NCI-H82 treated with DMSO at 0.1 percent for 48 hours (cell line): ENCODE data around the gene GSE1.

Experiments used
- DNase-seq: peaks from one replicate; lab custom pipeline; 2025; ENCODE audit not compliant: unreplicated experiment; lab: John Stamatoyannopoulos, UW

Gene GSE1

GRCh38 chr16:85658504-85659326 is 45.6 kb downstream of the GSE1 start:
- no peak for DNase-seq

GRCh38 chr16:85659336-85659735 is 46.2 kb downstream of the GSE1 start:
- DNase-seq: no peak

GRCh38 chr16:85659805-85660511 is 46.8 kb downstream of the GSE1 start:
- no peak for DNase-seq

- no peak for DNase-seq
Measured at GRCh38 chr16:85660843-85661739, 48.0 kb downstream of the GSE1 start.

GRCh38 chr16:85661740-85662481 is 48.8 kb downstream of the GSE1 start:
- DNase-seq: no peak

GRCh38 chr16:85662482-85662812 is 49.3 kb downstream of the GSE1 start:
- no peak for DNase-seq

DNA sequence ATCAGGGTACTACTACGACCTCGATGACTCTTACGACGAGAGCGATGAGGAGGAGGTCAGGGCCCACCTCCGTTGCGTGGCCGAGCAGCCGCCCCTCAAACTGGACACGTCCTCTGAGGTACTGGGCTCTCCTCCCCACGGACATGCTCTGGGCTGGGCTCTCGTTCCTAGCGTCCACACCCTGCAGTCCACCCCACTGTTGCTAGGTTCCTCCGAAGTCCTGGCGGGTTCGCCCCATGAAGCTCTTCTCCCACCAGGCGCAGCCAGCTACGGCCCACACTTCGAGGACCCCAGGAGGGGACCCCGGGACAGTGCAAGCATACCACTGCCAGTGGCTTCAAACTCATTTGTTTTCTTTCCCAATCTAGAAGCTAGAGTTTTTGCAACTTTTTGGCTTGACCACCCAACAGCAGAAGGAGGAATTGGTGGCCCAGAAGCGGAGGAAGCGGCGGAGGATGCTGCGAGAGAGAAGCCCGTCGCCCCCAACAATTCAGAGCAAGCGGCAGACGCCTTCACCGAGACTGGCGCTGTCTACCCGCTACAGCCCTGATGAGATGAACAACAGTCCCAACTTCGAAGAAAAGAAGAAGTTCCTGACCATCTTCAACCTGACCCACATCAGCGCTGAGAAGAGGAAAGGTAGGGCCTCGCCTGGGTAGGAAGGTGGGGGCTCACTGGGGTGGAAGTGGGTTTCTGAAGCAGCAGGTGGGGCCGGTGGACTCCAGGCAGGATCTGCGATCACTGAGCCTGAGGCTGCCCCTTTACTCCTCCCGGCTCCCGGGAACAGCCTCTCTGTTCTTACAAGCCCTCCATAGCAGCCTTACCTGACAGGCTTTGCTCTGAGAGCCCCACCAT is 50.1 kb downstream of the GSE1 start:
- DNase-seq: no peak

DNA sequence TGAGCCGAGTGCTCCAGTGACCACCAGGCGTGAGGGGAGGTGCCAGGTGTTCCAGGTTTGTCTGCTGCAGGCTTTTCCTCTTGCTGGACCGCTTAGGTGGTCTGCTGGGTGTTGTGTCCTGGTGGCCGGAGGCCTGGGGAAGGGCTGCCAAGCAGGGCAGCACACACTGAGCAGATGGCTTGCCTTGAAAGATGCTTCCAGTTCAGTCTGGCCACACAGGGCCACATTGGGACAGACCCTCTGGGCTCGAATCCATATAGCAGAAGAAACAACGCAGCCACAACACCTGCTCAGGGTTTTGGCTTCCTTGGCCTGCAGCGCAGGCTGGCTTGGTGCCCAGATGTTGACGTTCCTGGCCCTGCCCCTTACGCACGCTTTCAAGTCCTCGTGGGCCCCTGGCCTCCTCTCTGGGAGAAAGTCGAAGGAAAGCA is 50.8 kb downstream of the GSE1 start:
- DNase-seq: no peak

DNA sequence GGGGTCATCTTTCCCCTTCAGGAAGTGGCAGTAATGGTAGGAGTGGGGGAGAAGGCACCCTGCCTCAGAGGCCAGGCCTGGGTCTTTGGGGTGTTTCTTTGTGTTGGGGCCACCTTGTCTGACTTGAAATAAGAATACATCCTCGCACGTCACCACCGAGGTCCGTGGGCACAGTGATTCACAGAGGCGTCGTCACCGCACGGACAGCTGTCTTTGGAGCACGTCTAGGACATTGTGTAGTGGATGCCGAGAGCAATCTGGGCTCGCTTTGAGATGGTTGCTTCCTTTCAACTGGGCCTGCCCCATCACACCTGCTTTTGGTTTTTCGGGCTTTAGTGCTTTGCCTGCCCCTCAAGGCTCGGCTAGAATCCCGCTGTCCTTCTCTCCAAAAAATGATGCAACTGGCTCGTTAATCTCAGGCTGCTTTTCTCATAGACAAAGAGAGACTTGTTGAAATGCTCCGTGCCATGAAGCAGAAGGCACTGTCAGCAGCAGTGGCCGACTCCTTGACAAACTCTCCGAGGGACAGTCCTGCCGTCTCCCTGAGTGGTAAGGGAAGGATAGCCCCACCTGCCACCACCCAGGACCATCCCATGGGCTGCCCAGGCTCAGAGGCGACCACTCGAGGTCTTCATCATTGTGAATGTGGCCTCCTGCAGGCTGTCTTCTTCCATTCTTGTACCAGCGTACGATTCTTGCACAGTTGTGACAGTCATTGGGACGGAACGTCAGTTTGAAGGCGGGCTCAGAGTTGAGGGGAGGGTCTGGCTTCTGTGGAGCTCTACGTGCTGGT is 51.7 kb downstream of the GSE1 start:
- no peak for DNase-seq

DNA sequence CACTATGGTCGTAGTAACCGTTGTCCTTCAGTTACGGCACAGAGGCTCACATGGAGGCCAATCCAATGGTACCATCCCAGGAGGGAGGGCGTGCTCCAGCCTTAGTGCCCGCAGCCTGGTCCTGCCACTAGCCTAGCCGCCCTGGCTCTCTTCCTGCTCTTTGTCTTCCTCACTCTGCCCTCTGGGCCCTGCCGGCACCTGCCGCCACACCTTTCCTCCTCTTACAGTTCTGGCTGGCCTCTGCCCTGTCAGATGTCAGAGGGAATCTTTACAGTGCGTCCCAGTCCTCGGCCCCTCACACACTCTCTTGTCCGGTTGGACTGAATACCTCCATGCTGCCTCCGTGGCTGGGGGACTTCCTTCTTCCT is 52.2 kb downstream of the GSE1 start:
- DNase-seq: no peak

DNA sequence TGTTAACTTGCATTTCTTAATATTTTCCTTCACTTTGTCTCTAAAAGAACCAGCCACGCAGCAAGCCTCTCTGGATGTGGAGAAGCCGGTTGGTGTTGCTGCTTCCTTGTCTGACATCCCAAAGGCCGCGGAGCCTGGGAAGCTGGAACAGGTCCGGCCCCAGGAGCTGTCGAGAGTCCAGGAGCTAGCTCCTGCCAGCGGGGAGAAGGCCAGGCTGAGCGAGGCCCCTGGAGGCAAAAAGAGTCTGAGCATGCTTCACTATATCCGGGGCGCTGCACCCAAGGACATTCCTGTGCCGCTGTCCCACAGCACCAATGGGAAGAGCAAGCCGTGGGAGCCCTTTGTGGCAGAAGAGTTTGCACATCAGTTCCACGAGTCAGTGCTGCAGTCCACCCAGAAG is 52.8 kb downstream of the GSE1 start:
- no peak for DNase-seq

DNA sequence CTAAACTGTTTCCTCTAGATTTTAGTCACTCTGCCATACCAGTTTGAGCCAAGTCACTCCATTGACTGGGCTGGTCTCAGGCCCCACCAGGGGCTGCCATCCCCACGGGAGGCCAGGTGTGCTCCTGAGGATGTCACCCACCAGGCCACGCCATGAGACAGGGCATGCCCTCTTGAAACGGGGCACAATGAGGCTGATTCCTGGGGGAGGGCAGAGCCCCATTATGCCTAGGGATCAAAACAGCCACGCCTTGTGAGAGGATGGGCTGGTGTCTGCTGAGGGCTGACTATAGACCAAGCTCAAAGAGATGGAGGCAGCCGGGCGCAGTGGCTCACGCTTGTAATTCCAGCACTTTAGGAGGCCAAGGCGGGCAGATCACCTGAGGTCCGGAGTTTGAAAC is 54.1 kb downstream of the GSE1 start:
- no peak for DNase-seq

DNA sequence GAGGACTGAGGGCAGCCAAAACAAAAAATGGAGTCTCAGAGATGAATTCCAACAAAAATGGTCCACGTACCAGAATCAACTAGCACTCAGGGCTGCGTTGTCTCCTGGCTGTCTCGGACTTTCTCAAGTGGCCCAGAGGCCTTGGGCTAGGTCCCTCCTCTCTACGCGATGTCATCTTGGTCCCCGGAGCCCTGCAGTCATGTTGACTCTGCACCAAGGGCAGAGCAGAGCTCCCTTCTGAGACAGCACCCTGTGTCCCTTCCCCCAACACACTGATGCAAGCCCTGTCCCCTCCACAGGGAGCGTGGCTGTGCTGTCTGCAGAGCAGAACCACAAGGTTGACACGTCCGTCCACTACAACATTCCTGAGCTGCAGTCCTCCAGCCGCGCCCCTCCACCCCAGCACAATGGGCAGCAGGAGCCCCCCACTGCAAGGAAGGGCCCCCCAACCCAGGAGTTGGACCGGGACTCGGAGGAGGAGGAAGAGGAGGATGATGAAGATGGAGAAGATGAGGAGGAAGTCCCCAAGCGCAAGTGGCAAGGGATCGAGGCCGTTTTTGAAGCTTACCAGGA is 54.8 kb downstream of the GSE1 start:
- DNase-seq: no peak

- DNase-seq: no peak
Measured at GRCh38 chr16:85668676-85669424, 55.7 kb downstream of the GSE1 start.

GRCh38 chr16:85670840-85671239 is 57.7 kb downstream of the GSE1 start:
- DNase-seq: no peak

DNA sequence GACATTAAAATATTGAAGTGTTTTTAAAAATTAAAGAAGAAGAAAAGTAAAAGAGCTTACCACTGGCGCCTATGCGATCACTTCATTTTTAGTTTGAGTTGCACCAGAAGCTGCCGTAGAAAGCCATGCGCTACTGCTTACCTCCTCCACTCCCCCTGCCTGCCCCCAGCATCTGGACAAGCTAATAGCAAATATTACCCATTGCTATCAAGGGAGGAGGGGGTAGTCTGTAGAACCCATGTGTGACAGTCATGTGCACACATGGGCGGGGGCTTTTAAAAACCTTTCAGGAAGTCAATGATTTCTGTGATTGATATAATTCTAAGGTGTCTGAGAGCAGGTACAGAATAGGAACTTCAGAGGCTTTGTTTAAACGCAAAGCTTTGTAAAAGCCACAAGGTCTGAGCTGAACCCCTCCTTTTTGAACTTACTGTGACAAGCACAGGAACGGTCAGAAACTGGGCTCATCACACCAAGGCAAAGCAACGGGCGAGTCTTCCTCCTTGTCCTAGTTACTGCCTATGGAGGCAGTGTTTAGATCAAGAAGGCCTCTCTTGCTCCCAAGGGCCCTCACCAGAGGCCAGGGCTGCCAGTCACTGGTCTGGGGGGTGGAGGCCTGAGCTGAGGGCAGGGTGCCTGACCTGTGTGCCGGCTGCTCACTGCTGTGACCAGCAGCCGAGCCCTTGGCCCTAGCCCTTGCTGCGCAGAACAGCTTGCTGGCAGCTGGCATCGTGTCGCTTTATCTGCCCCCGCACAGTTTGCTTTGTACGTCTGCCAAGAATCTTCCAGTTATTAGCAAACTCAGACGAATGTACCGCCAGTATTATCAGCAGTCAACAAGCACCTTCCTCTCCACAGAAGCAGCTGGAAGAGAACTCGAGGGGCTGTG is 60.7 kb downstream of the GSE1 start:
- DNase-seq: no peak

GRCh38 chr16:85674418-85674755 is 61.3 kb downstream of the GSE1 start:
- DNase-seq: no peak
